HG03159 (cell line): ENCODE measurements around the gene NOD2.

Experiments
- ATAC-seq: cut with Tn5 transposase; IDR thresholded peaks from one replicate; pipeline ENCODE4 v1.9.1; 2021; ENCODE audit warnings: mild to moderate bottlenecking, moderate library complexity; ENCODE audit not compliant: unreplicated experiment

Gene NOD2

DNA sequence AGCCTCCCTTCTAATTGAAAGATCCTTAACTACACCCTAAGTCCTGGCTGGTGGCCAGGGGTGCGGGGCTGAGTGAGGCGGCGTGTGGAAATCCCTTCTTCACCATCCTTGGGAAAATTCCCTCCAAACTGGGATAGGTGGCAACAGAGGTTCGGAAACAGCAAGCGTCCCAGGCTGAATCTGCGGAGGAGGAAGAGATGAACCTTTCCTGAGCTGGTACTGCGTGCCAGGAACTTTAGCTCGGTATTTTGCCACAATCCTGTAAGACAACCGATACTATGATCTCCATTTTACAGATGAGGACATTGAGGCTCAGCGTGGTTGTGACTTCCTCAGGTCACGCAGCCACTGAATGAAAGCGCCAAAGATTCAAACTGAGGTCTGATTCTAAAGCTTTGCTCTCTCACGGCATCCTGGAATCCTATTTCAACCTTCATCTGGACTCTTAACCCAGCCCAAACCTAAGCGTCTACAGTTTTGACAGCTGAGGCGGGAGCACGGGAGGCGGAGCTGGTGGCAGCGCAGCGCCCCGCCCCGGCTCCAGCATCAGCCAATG lies 47.9 kb downstream of the NOD2 start:
- peak; percentile 2 for ATAC-seq

DNA sequence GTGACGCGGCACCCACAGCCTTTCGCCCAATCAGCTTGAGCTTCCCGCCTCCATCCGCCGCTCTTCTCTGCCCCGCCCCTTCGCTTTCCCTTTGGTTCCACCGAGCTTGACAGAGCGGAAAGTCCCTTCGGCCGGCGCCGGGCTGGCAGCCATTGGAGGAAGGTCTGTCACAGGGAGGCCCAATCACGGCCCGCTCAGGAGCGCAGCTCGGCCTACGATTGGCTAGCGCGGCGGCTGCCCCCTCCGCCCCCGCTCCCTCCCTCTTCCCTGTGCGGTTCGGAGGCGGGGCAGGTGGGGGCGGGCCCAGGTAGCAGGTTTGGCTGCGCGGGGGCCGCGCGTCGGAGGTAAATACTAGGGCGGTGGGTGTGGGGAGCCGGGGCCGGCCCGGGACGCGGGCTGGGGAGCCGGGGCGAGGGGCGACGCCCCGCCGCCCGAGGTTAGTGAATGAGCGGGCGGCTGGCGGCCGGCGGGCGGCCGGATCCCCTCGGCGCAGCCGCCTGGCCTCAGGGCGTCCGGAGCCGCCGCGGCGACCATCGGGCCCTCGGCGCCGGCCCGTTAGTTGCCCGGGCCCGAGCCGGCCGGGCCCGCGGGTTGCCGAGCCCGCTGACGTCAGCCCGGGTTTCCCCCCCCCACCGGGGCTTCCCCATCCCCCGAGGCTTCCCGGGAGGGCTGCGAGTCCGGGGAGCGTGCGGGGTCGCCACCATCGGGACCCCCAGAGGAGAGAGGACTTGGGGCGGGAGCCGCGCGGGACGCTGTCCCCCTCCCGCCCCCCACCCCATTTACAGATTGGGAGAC lies 48.6 kb downstream of the NOD2 start, which contains the start of gene CYLD:
TSS of gene CYLD (plus strand) at position 306 of the 795 bp plus-strand sequence. CDS start 7,613 bp downstream, outside the sequence.
- peak; percentile 94 for ATAC-seq

DNA sequence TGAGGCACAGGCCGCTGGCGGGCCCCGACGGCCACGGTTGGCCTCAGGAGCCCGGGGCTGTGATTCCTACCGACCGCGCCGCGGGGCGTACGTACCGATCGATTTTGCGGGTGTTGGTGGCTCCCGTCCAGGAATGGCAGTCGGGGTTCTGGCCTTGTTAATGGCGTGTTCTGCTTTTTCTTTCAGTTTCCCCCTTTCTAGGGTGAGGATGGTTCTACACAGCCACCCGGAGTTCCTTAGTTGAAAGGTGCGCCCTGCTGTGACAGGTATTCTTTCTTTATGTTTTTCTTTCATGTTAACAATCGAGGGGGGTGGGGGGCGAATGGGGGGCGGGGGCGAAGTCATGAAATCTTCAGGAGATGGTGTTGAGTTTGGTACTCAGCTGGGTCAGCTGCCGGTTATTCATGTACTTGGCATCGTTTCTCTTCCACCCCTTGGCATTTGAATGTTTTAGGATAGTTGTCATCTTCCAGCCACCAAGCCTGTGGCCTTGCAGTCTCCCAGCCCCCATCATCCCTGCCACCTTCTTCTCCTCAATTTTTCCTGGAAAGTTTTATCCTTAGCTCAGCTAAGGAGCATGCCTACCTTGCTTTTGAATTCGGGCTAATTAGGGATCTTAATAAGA lies 49.3 kb downstream of the NOD2 start:
- ATAC-seq, result no peak

DNA sequence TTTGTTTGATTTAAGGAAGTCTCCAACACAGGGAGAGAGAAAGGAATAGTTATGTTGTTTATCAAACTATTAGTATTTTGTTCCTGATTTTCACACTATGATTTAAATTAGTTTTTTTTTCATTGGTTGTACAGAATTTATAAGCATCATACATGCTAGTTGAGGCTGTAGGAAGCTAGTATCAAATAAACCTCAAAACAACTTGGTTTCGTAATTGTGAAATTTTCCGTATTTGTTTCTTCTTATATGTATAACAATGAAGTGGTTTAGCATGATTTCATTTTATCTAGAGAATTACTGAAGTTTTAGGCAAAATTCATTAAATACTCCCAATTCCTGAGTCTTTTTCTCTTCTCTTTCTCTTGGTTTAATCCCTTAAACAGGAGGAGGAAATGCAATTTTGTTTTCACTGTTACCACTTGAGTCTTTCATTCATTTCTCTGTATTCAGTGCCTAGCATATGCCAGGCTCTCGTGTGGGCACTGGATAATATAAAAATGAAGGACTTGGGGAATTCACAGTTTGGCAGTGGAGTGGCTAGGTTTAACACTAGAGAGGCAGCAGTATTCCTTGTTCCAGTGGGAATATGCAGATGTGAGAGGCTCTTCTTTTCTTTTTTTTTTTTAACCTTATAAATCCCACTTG lies 50.3 kb downstream of the NOD2 start:
- no peak for ATAC-seq

DNA sequence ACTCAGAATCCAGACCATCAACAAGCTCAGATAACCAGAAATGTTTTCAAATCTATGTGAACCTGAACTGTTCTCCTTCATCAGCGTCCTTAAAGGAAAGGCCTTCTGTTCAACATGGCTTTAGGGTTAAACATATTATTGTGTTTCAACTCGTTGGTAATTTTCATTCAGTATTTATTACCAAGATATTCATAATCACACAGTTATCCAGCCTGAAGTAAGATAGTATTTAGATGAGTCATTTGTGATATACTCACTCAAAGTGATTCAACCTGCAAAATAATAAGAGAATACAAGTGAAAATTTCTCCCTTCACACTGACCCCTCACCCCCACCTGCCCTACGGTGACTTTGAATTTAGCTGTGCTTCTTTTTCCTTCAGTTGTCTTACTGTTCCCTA lies 51.5 kb downstream of the NOD2 start:
- no peak for ATAC-seq

DNA sequence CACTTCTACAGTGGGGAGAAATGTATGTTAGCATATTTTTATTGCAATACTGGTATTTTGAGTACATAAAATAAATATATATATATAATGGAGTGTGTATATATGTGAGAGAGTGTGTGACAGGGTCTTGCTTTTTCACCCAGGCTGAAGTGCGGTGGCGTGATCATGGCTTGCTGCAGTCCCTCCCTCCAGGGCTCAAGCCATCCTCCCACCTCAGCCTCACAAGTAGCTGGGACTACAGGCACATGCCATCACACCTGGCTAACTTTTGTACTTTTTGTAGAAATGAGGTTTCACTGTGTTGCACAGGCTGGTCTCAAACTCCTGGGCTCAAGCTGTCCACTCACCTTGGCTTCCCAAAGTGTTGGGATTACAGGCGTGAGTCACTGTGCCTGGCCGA lies 52.5 kb downstream of the NOD2 start:
- ATAC-seq, result no peak

DNA sequence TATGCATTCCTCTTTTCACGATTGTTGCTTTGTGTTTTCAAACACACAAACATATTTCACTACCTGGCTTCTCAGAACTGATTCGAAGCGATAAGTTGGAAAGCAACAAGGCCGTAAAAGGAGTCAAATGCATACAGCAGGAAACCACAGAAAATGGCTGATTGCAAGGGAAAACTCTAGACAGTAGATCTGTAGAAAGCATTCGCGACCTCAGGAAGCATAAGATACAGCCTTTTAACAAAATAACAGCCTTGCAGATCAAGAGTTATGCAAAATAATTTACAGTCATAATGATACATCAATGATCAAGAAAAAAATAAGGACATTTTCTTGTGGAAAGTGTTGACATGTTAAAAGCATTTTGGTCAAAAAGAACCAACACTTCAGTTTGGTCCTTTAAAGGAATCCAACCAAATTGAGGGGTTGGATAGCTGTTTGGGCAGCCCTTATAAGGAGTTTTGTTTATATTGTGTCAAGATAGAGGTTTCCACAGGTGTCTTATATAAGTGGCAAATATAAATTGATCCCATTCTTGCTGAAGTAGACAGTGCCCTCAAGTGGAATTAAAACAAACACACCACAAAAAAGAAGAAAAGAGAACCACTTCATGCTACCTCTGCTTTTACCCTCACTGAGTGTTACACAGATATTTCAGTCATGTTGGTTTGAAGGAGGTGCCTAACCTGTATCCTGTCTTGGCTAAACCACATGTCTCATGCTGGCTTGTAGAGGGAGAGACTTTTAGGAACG lies 54.0 kb downstream of the NOD2 start:
- ATAC-seq, result no peak

DNA sequence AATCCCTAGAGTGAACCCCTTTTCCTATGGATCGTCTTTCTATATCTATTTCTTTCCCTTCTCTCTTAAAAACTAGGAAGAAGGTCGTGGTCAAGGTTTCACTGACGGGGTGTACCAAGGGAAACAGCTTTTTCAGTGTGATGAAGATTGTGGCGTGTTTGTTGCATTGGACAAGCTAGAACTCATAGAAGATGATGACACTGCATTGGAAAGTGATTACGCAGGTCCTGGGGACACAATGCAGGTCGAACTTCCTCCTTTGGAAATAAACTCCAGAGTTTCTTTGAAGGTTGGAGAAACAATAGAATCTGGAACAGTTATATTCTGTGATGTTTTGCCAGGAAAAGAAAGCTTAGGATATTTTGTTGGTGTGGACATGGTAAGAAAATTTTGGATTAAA lies 58.1 kb downstream of the NOD2 start:
- ATAC-seq, result no peak

DNA sequence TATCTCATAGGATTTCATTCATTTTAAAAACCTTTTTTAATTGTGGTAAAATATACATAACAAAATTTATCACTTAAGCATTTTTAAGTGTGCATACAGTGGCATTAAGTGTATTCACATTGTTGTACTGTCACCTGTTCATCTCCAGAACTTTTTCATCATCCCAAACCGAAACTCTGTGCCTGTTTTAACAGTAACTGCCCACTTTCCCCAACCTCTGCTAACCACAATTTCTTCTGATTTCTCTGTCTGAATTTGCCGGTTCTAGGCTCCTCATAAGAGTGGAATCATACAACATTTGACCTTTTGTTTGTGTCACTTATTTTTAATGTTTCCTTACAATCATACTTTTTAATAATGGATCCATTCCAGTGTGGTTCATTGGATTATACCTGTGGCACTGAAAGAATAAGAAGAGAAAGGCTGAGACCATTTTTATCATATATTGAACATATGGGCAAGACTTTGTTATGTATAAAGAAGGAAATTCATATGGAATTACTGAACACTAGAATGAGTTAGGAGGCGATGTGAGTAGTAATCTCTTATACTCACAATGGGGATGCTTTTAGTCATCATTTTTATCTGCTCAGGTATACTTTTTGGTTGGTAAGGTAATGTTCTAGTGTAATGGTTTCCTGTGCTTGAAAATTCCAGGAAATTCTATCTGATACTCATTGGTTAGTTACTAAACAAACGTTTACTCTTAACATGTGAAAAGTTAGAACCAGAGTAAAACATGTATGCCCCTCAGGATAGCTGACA lies 59.2 kb downstream of the NOD2 start:
- no peak for ATAC-seq

DNA sequence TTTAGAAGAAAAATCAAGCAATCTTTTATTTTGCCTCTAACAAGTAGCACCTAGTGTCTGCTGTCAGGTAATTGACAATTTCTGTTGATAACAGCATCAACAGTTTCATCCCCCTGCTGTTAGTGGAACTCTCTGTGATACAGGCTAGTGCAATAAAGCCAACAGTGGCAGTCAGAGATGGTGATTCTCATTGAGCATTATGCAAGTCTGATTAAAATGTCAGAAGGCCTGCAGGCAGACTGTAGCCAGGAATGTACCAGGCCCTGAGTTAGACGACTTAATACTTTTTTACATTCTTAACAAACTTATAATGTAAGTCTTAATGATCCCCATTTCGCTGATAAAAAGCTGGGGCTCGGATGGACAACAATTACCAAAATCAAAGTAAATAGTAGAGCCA lies 63.1 kb downstream of the NOD2 start:
- no peak for ATAC-seq

DNA sequence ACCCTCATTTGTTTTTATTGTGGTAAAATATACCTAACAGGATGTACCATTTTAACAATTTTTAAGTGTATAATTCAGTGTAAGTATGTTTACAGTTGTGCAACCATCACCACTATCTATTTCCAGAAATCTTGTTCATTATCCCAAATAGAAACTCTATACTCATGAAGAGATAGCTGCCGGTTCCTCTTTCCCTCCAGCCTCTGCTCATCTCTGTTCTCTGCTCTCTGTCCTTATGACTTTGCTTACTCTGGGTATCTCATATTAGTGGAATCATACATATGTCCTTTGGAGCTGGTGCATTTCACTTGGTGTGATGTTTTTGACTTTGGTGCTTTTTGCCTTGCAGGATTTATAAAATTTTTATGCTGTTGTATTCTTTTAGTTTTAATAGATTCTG lies 67.9 kb downstream of the NOD2 start:
- ATAC-seq, result no peak

DNA sequence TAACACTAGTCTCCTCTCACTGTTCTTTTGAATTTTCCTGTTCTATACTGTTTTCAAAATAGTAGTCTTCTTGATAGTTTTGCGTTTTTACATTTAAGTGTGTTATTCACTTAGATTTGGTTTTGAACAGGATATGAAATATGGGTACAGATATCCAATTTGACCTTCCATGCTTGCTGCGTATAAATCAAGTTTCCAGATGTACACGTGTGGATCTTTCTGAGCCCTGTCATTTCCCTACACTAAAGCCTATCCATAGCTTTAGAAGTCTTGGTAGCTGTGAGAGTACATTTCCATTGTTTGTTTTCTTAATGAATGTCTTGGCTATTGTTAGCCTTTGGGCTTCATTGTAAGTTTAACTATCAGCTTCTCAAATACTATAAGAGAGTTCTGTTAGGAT lies 68.8 kb downstream of the NOD2 start:
- no peak for ATAC-seq

DNA sequence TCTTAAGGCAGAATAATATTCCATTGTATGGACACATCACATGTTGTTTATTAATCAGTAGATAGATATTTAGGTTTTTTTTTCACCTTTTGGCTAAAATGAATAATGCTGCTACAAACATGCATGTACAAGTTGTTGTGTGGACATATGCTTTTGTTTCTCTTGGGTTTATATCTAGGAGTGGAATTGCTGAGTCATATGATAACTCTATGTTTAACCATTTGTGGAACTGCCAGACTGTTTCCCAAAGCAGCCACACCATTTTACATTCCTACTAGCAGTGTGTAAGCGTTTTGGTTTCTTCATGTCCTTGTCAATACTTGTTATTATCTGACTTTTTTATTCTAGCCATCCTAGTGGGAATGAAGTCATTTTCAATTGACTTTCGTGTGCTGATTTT lies 69.8 kb downstream of the NOD2 start:
- no peak for ATAC-seq

DNA sequence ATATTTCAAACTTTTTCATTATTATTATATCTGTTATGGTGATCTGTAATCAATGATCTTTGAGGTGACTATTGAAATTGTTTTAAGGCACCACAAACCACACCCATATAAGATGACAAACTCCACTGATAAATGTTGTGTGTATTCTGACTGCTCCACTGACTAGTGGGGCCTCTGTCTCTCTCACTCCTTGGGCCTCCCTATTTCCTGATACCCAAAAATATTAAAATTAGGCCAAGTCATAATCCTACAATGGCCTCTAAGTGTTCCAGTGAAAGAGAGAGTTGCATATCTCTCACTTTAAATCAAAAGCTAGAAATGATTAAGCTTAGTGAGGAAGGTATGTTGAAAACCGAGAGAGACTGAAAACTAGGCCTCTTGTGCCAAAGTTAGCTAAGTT lies 71.9 kb downstream of the NOD2 start:
- ATAC-seq, result no peak

DNA sequence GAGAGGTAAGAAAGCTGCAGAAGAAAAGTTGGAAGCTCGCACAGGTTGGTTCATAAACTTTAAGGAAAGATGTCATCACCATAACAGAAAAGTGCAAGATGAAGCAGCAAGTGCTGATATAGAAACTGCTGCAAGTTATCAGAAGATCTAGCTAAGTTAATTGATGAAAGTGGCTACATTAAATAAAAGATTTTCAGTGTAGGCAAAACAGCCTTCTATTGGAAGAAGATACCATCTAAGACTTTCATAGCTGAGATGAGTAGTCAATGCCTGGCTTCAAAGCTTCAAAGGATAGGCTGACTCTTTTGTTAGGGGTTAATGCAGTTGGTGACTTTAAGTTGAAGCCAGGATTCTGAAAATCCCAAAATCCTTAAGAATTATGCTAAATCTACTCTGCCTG lies 72.5 kb downstream of the NOD2 start:
- ATAC-seq, result no peak

DNA sequence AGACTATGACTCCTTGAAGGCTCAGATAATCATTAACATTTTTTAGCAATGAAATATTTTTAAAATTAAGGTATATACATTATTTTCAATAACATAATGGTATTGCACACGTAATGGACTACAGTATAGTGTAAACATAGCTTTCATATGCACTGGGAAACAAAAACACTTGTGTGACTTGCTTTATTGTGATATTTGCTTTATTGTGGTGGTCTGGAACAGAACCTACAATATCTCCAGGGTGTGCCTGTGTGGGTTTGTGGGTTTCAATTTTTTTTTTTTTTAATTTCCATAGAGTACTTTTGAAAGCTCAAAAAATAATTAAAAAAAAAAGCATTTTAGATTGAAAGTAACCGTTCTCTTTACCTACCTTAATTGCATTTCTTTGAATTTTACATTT lies 73.8 kb downstream of the NOD2 start:
- no peak for ATAC-seq

DNA sequence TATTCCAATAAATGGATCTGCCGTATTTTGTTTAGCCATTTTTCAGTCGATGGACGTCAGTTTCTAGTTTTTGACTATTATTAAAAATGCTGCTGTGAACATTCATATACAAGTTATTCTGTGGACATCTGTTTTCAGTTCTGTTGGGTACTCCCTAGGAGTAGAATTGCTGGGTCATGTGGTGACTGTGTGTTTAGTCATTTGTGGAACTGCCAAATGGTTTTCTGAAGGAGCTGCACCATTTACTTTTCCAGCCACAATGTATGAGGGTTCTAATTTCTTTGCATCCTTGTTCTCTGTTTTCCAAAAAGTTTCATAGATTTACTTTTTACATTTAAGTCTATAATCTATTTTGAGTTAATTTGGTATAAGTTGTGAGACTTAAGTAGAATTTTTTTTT lies 78.0 kb downstream of the NOD2 start:
- ATAC-seq, result no peak

DNA sequence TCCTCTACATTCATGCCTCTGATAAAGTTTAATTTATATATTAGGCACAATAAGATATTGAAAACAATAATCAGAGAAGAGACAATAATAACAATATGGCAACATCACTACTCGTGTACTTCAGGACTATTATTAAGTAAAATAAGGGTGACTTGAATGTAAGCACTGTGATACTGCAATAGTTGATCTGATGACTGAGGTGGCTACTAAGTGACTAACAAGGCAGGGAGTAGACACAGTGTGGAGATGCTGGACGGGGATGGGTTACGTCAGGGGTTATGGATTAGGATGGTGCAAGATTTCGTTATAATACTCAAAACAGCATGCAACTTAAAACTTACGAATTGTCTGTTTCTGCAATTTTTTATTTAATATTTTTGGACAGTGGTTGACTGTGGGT lies 81.0 kb downstream of the NOD2 start:
- ATAC-seq, result no peak

DNA sequence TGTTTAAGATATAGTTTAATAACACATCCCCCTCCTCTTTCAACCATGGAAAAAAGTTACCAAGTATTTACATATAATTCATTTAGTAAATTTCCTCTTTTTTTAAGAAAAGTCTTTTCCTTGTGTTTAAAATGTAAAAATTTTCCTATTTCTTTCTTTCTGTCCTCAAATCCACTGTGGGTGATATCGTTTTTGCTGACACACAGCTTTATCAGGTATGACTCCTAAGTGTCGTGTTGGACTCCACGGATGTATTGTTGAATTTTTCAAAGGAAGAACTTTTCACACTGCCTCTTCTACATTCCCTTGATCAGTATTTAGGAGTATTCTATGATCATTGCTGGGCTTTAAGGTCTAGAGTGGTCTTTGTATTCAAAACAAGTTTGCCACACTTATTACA lies 81.6 kb downstream of the NOD2 start:
- ATAC-seq, result no peak

DNA sequence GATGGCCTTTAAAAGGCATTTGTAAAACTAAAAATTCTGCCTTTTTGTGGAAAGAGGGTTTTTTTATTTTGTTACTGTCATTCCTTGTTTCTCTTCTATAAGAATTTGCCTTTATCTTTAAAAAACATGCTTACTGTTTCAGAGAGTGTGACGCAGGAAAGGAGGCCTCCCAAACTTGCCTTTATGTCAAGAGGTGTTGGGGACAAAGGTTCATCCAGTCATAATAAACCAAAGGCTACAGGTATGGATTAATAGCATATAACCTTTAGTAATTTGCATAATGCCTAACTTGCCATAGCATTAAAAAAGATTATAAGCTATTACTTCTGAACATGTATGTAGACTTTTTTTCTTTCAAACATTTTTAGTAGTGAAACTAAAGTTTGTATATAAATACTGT lies 82.6 kb downstream of the NOD2 start:
- ATAC-seq, result no peak
